Nephron progenitor cell (in vitro differentiated cells): ENCODE measurements around the gene SPATA31C2.

Source experiments
- DNase-seq: peaks from one replicate; pipeline ENCODE4 v3.0.0; 2021
- H3K27ac Mint-ChIP-seq: 2 replicates; pipeline ENCODE4 v1.8.0; 2021; ENCODE audit warnings: mild to moderate bottlenecking, moderate library complexity, mixed read lengths
- H3K27me3 Mint-ChIP-seq: 2 replicates; pipeline ENCODE4 v1.8.0; 2021; ENCODE audit warnings: mild to moderate bottlenecking, low read depth, mixed read lengths; ENCODE audit not compliant: poor library complexity
- H3K36me3 Mint-ChIP-seq: 2 replicates; pipeline ENCODE4 v1.8.0; 2021; ENCODE audit warnings: low read depth, mixed read lengths
- H3K4me1 Mint-ChIP-seq: 2 replicates; pipeline ENCODE4 v1.8.0; 2021; ENCODE audit warnings: mixed read lengths
- H3K4me3 Mint-ChIP-seq: 2 replicates; pipeline ENCODE4 v1.8.0; 2021; ENCODE audit warnings: mild to moderate bottlenecking, moderate library complexity, mixed read lengths
- H3K9me3 Mint-ChIP-seq: 2 replicates; pipeline ENCODE4 v1.8.0; 2021; ENCODE audit warnings: mild to moderate bottlenecking, moderate library complexity, mixed read lengths
- TF ChIP-seq, protein P1 (sequence below): fragments of 200-600 bp; sonication (generic); IDR thresholded peaks from 2 replicates; pipeline ENCODE4 v1.5.0; 2021; ENCODE audit warnings: antibody characterized with exemption

Gene SPATA31C2

GRCh38 chr9:88169700-88170099, 31.4 kb upstream of the SPATA31C2 start:
- Mint-ChIP-seq H3K36me3 (no peaks in the 10 kb centered on the region), H3K9me3 (peaks cover 14% of the 10 kb centered on the region), H3K27ac (no peak overlapping the region), H3K4me3 (no peak overlapping the region), H3K27me3 (peaks cover 4% of the 10 kb centered on the region), H3K4me1 (no peaks in the 10 kb centered on the region)
- no peak for DNase-seq
- TF ChIP-seq, protein P1, sequence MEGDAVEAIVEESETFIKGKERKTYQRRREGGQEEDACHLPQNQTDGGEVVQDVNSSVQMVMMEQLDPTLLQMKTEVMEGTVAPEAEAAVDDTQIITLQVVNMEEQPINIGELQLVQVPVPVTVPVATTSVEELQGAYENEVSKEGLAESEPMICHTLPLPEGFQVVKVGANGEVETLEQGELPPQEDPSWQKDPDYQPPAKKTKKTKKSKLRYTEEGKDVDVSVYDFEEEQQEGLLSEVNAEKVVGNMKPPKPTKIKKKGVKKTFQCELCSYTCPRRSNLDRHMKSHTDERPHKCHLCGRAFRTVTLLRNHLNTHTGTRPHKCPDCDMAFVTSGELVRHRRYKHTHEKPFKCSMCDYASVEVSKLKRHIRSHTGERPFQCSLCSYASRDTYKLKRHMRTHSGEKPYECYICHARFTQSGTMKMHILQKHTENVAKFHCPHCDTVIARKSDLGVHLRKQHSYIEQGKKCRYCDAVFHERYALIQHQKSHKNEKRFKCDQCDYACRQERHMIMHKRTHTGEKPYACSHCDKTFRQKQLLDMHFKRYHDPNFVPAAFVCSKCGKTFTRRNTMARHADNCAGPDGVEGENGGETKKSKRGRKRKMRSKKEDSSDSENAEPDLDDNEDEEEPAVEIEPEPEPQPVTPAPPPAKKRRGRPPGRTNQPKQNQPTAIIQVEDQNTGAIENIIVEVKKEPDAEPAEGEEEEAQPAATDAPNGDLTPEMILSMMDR = no peak

DNA sequence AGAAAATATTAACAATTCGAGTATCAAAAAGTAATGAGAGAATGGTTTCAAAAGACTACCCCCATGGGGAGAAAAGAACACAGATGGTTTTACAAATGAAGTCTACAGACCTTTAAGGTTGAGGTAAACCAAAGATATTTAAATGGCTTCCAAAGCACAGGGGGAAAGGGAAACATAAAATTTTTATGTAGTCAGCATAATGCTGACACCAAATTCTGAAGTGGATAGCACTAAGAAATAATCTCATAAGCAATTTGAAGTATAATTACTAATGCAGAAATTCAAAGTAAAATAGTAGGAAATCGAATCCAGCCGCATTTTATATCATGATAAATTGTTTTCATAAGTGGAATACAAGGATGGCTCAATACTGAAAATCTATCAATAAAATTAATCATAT, 30.3 kb upstream of the SPATA31C2 start:
- DNase-seq = no peak
- peaks cover 14% of the 10 kb centered on the region for H3K9me3 Mint-ChIP-seq
- no peaks in the 10 kb centered on the region for H3K36me3 Mint-ChIP-seq
- no peak overlapping the region for H3K4me3 Mint-ChIP-seq
- TF ChIP-seq, protein P1 = no peak
- H3K27ac Mint-ChIP-seq = no peak overlapping the region
- H3K4me1 Mint-ChIP-seq = no peaks in the 10 kb centered on the region
- peaks cover 4% of the 10 kb centered on the region for H3K27me3 Mint-ChIP-seq

GRCh38 chr9:88166660-88167059, 28.4 kb upstream of the SPATA31C2 start:
- no peaks in the 10 kb centered on the region for H3K4me1 Mint-ChIP-seq
- H3K27me3 Mint-ChIP-seq = peaks cover 4% of the 10 kb centered on the region
- no peaks in the 10 kb centered on the region for H3K36me3 Mint-ChIP-seq
- H3K9me3 Mint-ChIP-seq = peaks cover 14% of the 10 kb centered on the region
- H3K4me3 Mint-ChIP-seq = no peak overlapping the region
- no peak overlapping the region for H3K27ac Mint-ChIP-seq
- DNase-seq = no peak
- TF ChIP-seq, protein P1 = no peak

DNA sequence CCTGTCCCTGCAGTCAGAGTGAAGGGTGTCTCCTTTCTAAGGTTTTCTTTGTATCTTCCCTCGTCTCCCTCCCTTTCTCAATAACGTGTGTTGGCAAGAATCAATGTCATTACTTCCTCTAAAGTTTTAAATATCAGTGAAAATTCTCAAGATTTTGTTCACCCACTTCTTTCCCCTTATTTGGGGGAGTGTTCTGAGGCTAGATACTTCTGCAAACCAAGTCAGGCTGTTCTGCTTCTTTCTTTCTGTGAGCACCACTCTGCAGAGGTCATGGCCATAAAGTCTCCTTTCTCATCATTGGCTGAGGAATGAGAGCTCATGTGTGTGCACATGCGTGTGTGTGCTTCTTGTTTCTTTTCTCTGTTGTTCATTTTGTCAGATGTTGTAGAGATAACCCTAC, 26.6 kb upstream of the SPATA31C2 start:
- Mint-ChIP-seq H3K9me3 (peaks cover 14% of the 10 kb centered on the region), H3K4me3 (no peak overlapping the region), H3K27ac (no peak overlapping the region), H3K4me1 (no peaks in the 10 kb centered on the region), H3K36me3 (no peaks in the 10 kb centered on the region), H3K27me3 (peaks cover 4% of the 10 kb centered on the region)
- DNase-seq = no peak
- TF ChIP-seq, protein P1 = no peak

DNA sequence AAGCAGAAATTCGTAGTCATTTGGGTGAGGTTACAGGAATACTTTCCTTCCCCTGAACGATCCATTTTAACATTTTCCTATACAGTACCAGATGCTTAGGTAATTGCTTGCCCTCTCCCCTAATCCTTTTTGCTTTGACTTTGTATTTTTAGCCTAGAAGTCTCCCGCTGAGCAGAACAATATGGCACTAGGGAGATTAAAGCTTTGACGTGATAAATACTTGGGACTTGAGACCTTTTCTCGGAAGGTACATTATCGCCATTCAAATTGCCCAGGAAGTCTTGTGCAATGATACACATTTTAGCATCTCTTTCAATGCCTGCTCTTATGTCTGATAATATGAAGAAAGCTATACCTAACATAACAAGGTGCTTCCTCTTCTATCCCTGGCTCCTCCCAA, 22.9 kb upstream of the SPATA31C2 start:
- Mint-ChIP-seq H3K27ac (no peak overlapping the region), H3K36me3 (no peaks in the 10 kb centered on the region), H3K4me1 (no peaks in the 10 kb centered on the region), H3K27me3 (no peaks in the 10 kb centered on the region), H3K4me3 (no peak overlapping the region), H3K9me3 (no peaks in the 10 kb centered on the region)
- DNase-seq = no peak
- TF ChIP-seq, protein P1 = no peak

DNA sequence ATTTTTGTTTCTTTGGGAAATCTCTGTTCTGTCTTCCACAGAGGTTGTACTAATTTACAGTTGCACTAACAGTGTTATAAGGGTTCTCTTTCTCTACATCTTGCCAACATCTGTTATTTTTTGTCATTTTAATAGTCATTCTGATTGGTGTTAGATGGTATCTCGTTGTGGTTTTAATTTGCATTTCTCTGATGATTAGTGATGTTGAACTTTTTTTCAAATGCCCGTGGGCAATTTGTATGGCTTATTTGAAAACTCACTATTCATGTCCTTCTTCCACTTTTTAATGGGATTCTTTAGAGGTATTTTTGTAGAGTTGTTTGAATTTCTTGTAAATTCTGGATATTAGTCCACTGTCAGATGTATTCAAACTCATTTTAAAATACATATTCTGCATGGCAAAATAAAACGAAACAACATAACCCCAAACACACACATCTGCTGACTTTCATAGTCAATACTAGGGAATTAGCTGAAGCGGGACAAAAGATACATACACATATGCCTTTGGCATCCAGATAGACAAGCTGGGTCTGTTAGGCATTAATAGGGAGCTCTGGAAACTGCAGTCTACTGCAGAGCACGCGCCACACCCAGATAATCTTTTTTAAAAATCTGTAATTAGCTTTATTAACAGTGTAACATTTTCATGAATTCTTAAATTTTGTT, 5.8 kb upstream of the SPATA31C2 start:
- Mint-ChIP-seq H3K4me3 (no peak overlapping the region), H3K4me1 (no peaks in the 10 kb centered on the region), H3K27ac (no peak overlapping the region)

More for the DNA sequence above, 5.8 kb upstream of the SPATA31C2 start:
- peaks cover 3% of the 10 kb centered on the region for H3K9me3 Mint-ChIP-seq
- peaks cover 20% of the 10 kb centered on the region for H3K27me3 Mint-ChIP-seq
- TF ChIP-seq, protein P1 = no peak
- H3K36me3 Mint-ChIP-seq = no peaks in the 10 kb centered on the region
- no peak for DNase-seq
